Activated T-cell treated with anti-CD3 and anti-CD28 coated beads for 48 hours (primary cell): ENCODE measurements around the gene ENOX2.

Experiments
- DNase-seq: peaks from one replicate; pipeline ENCODE4 v3.0.0-alpha.2; 2020; ENCODE audit warnings: low read depth

The ENOX2 gene

GRCh38 chrX:130696542-130696941, 206.5 kb downstream of the ENOX2 start:
- DNase-seq = no peak

GRCh38 chrX:130695931-130696330, 207.1 kb downstream of the ENOX2 start:
- DNase-seq = no peak

- DNase-seq = no peak
Measured at GRCh38 chrX:130694983-130695382, 208.0 kb downstream of the ENOX2 start.

GRCh38 chrX:130691576-130691975, 211.4 kb downstream of the ENOX2 start:
- DNase-seq = no peak

GRCh38 chrX:130688360-130688759, 214.6 kb downstream of the ENOX2 start:
- DNase-seq = no peak

- no peak for DNase-seq
Measured at GRCh38 chrX:130682990-130683389, 220.0 kb downstream of the ENOX2 start.

- no peak for DNase-seq
Measured at GRCh38 chrX:130680164-130681035, 222.6 kb downstream of the ENOX2 start.

- no peak for DNase-seq
Measured at GRCh38 chrX:130676861-130677260, 226.1 kb downstream of the ENOX2 start.

GRCh38 chrX:130672214-130672613, 230.8 kb downstream of the ENOX2 start:
- no peak for DNase-seq

GRCh38 chrX:130669233-130669632, 233.8 kb downstream of the ENOX2 start:
- DNase-seq = no peak

GRCh38 chrX:130665263-130665662, 237.7 kb downstream of the ENOX2 start:
- DNase-seq = no peak

GRCh38 chrX:130658310-130658709, 244.7 kb downstream of the ENOX2 start:
- no peak for DNase-seq

GRCh38 chrX:130654409-130654950, 248.5 kb downstream of the ENOX2 start:
- DNase-seq = no peak

GRCh38 chrX:130652824-130653578, 250.0 kb downstream of the ENOX2 start:
- DNase-seq = no peak

GRCh38 chrX:130649738-130650137, 253.3 kb downstream of the ENOX2 start:
- DNase-seq = no peak

- DNase-seq = no peak
Measured at GRCh38 chrX:130647468-130647867, 255.5 kb downstream of the ENOX2 start.

GRCh38 chrX:130645955-130646583, 256.9 kb downstream of the ENOX2 start:
- no peak for DNase-seq

- DNase-seq = no peak
Measured at GRCh38 chrX:130637591-130637990, 265.4 kb downstream of the ENOX2 start.

- DNase-seq = no peak
Measured at GRCh38 chrX:130636277-130636676, 266.7 kb downstream of the ENOX2 start.

- no peak for DNase-seq
Measured at GRCh38 chrX:130631011-130631410, 272.0 kb downstream of the ENOX2 start.

- no peak for DNase-seq
Measured at GRCh38 chrX:130628516-130628915, 274.5 kb downstream of the ENOX2 start.

GRCh38 chrX:130626521-130626920, 276.5 kb downstream of the ENOX2 start:
- no peak for DNase-seq

GRCh38 chrX:130625386-130625785, 277.6 kb downstream of the ENOX2 start:
- no peak for DNase-seq
